ENCODE data around the gene MFSD12.

MFSD12 gene

DNA sequence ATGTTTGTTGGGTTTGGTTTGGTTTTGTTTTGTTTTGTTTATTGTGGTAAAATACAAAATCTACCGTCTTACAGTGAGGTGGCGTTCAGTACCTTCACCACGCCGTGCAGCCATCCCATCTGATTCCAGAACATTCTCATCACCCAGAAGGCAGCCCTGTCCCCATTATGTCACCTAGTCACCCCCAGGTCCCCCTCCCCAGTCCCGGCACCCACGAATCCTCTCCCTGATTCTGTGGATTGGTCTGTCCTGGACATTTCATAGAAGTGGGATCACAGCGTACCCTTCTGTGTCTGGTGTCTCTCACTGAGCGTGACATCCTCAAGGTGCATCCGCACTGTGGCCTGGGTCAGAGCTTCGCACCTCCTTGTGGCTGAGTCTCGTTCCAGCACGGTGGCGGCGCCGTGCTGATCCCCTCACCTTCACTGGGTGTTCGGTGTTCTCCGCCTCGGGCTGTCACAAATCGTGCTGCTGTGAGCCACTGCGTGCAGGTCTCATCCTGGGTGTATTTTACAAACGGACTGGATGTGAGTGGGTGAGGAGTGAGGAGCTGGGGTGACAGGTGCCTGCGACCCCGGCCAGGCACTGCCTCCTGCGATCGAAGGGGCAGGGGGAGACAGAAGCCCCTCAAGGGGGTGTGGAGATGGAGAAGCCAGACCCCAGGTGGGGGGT lies 19.0 kb downstream of the MFSD12 start:
- TF ChIP-seq, protein P1, sequence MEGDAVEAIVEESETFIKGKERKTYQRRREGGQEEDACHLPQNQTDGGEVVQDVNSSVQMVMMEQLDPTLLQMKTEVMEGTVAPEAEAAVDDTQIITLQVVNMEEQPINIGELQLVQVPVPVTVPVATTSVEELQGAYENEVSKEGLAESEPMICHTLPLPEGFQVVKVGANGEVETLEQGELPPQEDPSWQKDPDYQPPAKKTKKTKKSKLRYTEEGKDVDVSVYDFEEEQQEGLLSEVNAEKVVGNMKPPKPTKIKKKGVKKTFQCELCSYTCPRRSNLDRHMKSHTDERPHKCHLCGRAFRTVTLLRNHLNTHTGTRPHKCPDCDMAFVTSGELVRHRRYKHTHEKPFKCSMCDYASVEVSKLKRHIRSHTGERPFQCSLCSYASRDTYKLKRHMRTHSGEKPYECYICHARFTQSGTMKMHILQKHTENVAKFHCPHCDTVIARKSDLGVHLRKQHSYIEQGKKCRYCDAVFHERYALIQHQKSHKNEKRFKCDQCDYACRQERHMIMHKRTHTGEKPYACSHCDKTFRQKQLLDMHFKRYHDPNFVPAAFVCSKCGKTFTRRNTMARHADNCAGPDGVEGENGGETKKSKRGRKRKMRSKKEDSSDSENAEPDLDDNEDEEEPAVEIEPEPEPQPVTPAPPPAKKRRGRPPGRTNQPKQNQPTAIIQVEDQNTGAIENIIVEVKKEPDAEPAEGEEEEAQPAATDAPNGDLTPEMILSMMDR (IDR thresholded peaks at IDR 0.05) = no peak

- TF ChIP-seq, protein P1 (IDR thresholded peaks at IDR 0.05) = no peak
Observed at GRCh38 chr19:3537438-3538240, 19.7 kb downstream of the MFSD12 start.

- TF ChIP-seq, protein P1 (IDR thresholded peaks at IDR 0.05) = no peak
Observed at GRCh38 chr19:3537101-3537437, 20.3 kb downstream of the MFSD12 start.

DNA sequence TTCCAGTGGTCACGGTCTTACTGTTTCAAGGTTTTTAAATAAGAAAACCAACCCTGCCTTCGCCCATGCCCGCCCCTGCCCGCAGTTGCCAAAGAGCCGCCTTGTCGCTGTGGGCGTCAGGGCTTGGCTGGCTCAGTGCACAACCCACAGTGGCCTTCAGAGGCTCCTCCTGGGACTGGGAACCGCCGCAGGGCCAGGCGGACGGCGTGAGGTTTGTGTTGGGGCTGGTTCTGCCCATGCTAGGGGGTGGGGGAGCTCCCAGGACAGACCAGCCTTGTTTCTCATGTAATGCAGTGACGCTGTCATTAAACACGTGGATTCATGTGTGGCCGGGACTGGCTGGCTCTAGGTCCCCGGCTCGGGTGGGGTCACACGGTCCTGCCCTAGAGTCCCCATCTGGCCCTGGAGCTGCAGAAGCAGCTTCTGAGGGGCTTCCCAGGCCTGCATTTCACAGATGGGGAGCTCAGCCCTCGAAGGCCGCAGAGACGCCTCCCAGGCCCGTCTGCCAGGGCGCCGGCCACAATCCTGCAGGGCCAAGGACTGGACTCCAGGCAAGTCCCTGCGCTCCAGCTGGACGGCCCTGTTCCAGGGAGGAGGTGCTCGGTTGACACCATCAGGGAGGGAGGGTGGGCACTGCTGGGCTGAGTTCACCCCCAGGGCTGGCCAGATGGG lies 20.8 kb downstream of the MFSD12 start:
- TF ChIP-seq, protein P1 (IDR thresholded peaks at IDR 0.05) = no peak

GRCh38 chr19:3535981-3536380 lies 21.4 kb downstream of the MFSD12 start:
- TF ChIP-seq, protein P1 (IDR thresholded peaks at IDR 0.05) = no peak

GRCh38 chr19:3535563-3535965 lies 21.8 kb downstream of the MFSD12 start:
- TF ChIP-seq, protein P1 (IDR thresholded peaks at IDR 0.05) = no peak

- TF ChIP-seq, protein P1 (IDR thresholded peaks at IDR 0.05) = no peak
Observed at GRCh38 chr19:3535235-3535535, 22.2 kb downstream of the MFSD12 start.

Measured in LNCAP (cell line).